ENCODE data around the gene KCNIP1.

Gene KCNIP1

DNA sequence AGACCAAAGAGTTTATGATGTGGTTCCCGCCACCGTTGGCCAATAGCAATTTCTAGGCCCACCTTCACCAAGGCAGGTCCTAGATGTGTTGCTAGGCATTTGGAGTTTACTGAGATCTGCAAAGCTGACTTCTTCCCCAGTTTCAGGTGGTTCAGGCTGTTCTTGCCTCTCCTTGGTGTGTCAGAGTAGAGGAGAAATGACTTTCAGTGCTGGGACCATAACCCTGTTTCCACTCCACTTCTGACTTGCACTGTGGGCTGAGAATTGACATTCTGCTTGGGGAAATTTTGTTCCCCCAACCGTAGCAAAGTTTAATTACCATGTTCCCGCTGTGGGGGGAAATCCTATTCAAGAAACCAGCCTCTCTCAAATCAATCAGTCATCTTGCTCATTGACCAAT, 151.7 kb downstream of the KCNIP1 start:
- Histone ChIP-seq H3K9ac (ENCODE audit: low read length) (no peak overlapping the region), H2AFZ (ENCODE audit: low read length) (no peak overlapping the region), H3K36me3 (ENCODE audit: insufficient read depth, low read length) (no peaks in the 10 kb centered on the region), H4K20me1 (ENCODE audit: insufficient read depth, low read length) (no peaks in the 10 kb centered on the region), H3K4me3 (ENCODE audit: low read depth, low read length, poor library complexity, severe bottlenecking) (no peak overlapping the region), H3K9me2 (ENCODE audit: low read depth, low read length) (no peaks in the 10 kb centered on the region), H3F3A (ENCODE audit: insufficient read depth, low read length) (no peaks in the 10 kb centered on the region), H3K4me2 (ENCODE audit: low read length) (no peak overlapping the region), H3K4me1 (ENCODE audit: insufficient read depth, low read length, severe bottlenecking) (no peaks in the 10 kb centered on the region), H3K27me3 (ENCODE audit: insufficient read depth, low read length) (0 out of 2 replicates have a peak, but pooled peaks cover 5% of the 10 kb centered on the region), H3K9me3 (ENCODE audit: low read length) (no peaks in the 10 kb centered on the region), H3K27ac (ENCODE audit: low read depth, low read length, poor library complexity, severe bottlenecking) (no peak overlapping the region), H3K79me2 (ENCODE audit: insufficient read depth, low read length) (no peaks in the 10 kb centered on the region)
- TF ChIP-seq EZH2 (IDR thresholded peaks at IDR 0.05; ENCODE audit: borderline replicate concordance, low read length) = no peak
- TF ChIP-seq, protein P1, sequence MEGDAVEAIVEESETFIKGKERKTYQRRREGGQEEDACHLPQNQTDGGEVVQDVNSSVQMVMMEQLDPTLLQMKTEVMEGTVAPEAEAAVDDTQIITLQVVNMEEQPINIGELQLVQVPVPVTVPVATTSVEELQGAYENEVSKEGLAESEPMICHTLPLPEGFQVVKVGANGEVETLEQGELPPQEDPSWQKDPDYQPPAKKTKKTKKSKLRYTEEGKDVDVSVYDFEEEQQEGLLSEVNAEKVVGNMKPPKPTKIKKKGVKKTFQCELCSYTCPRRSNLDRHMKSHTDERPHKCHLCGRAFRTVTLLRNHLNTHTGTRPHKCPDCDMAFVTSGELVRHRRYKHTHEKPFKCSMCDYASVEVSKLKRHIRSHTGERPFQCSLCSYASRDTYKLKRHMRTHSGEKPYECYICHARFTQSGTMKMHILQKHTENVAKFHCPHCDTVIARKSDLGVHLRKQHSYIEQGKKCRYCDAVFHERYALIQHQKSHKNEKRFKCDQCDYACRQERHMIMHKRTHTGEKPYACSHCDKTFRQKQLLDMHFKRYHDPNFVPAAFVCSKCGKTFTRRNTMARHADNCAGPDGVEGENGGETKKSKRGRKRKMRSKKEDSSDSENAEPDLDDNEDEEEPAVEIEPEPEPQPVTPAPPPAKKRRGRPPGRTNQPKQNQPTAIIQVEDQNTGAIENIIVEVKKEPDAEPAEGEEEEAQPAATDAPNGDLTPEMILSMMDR (IDR thresholded peaks at IDR 0.05; ENCODE audit: low read length) = no peak

DNA sequence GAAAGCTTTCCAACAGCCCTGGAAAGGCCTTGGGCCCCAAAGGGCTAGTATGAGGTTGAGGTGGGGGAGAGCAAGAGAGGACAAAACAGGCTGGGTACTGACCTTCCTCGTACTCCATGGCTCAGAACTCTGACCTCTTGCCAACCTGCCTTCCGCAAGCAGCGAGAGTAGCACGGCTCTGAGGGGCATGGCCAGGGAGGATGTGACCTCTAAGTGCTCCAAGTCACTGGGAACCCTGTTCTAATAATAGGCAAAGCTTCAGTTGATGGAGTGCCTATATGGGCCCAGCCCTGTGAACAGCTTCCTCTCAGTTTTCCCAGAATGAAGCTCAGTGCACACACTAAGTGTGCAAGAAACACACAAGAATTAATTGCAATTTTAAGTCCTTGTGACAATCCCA, 152.1 kb downstream of the KCNIP1 start:
- no peaks in the 10 kb centered on the region for H3K36me3 ChIP-seq (ENCODE audit: insufficient read depth, low read length)
- H3K4me2 ChIP-seq (ENCODE audit: low read length) = no peak overlapping the region
- H3K4me1 ChIP-seq (ENCODE audit: insufficient read depth, low read length, severe bottlenecking) = no peaks in the 10 kb centered on the region
- no peaks in the 10 kb centered on the region for H3K9me2 ChIP-seq (ENCODE audit: low read depth, low read length)
- no peak for TF ChIP-seq EZH2 (IDR thresholded peaks at IDR 0.05; ENCODE audit: borderline replicate concordance, low read length)
- TF ChIP-seq, protein P1 (IDR thresholded peaks at IDR 0.05; ENCODE audit: low read length) = no peak
- H3K27ac ChIP-seq (ENCODE audit: low read depth, low read length, poor library complexity, severe bottlenecking) = no peak overlapping the region
- no peaks in the 10 kb centered on the region for H3K79me2 ChIP-seq (ENCODE audit: insufficient read depth, low read length)
- no peak overlapping the region for H3K4me3 ChIP-seq (ENCODE audit: low read depth, low read length, poor library complexity, severe bottlenecking)
- no peak overlapping the region for H2AFZ ChIP-seq (ENCODE audit: low read length)
- no peaks in the 10 kb centered on the region for H3K9me3 ChIP-seq (ENCODE audit: low read length)
- 0 out of 2 replicates have a peak, but pooled peaks cover 5% of the 10 kb centered on the region for H3K27me3 ChIP-seq (ENCODE audit: insufficient read depth, low read length)
- no peaks in the 10 kb centered on the region for H4K20me1 ChIP-seq (ENCODE audit: insufficient read depth, low read length)
- H3K9ac ChIP-seq (ENCODE audit: low read length) = no peak overlapping the region
- no peaks in the 10 kb centered on the region for H3F3A ChIP-seq (ENCODE audit: insufficient read depth, low read length)

GRCh38 chr5:170656346-170656745, 152.5 kb downstream of the KCNIP1 start:
- no peak overlapping the region for H3K27ac ChIP-seq (ENCODE audit: low read depth, low read length, poor library complexity, severe bottlenecking)
- no peaks in the 10 kb centered on the region for H3K36me3 ChIP-seq (ENCODE audit: insufficient read depth, low read length)
- no peaks in the 10 kb centered on the region for H3K79me2 ChIP-seq (ENCODE audit: insufficient read depth, low read length)
- H4K20me1 ChIP-seq (ENCODE audit: insufficient read depth, low read length) = no peaks in the 10 kb centered on the region
- TF ChIP-seq, protein P1 (IDR thresholded peaks at IDR 0.05; ENCODE audit: low read length) = no peak
- TF ChIP-seq EZH2 (IDR thresholded peaks at IDR 0.05; ENCODE audit: borderline replicate concordance, low read length) = no peak
- no peak overlapping the region for H3K4me2 ChIP-seq (ENCODE audit: low read length)
- 0 out of 2 replicates have a peak, but pooled peaks cover 5% of the 10 kb centered on the region for H3K27me3 ChIP-seq (ENCODE audit: insufficient read depth, low read length)
- no peaks in the 10 kb centered on the region for H3K9me3 ChIP-seq (ENCODE audit: low read length)
- no peaks in the 10 kb centered on the region for H3K4me1 ChIP-seq (ENCODE audit: insufficient read depth, low read length, severe bottlenecking)
- no peak overlapping the region for H2AFZ ChIP-seq (ENCODE audit: low read length)
- H3K4me3 ChIP-seq (ENCODE audit: low read depth, low read length, poor library complexity, severe bottlenecking) = no peak overlapping the region
- no peaks in the 10 kb centered on the region for H3K9me2 ChIP-seq (ENCODE audit: low read depth, low read length)
- H3K9ac ChIP-seq (ENCODE audit: low read length) = no peak overlapping the region
- no peaks in the 10 kb centered on the region for H3F3A ChIP-seq (ENCODE audit: insufficient read depth, low read length)
